WERI-Rb-1 (cell line): ENCODE data around the gene ARAP3.
A peak's percentile ranks its signal among the peaks of the same experiment; 100 is the strongest.

Source experiments
- DNase-seq: peaks from one replicate; pipeline ENCODE4 v3.0.0-alpha.2; 2020
- H3K27ac ChIP-seq: fragments of 250-450 bp; sonication (Bioruptor Pico); 2 replicates; pipeline ENCODE4 v1.5.1; 2020; ENCODE audit warnings: mild to moderate bottlenecking, moderate library complexity
- H3K27me3 ChIP-seq: fragments of 250-450 bp; sonication (Bioruptor Pico); 2 replicates; pipeline ENCODE4 v1.5.1; 2021; ENCODE audit warnings: mild to moderate bottlenecking, low read depth, moderate library complexity; ENCODE audit not compliant: insufficient read depth, severe bottlenecking
- H3K36me3 ChIP-seq: fragments of 250-450 bp; sonication (Bioruptor Pico); 2 replicates; pipeline ENCODE4 v1.5.1; 2020; ENCODE audit warnings: mild to moderate bottlenecking, moderate library complexity
- H3K4me3 ChIP-seq: 2 replicates; pipeline ENCODE4 v1.5.1; 2011; ENCODE audit warnings: low read depth, mild to moderate bottlenecking, control low read depth, low read length
- H3K9me3 ChIP-seq: fragments of 250-450 bp; sonication (Bioruptor Pico); 2 replicates; pipeline ENCODE4 v1.5.1; 2021; ENCODE audit warnings: mild to moderate bottlenecking, moderate library complexity; ENCODE audit not compliant: severe bottlenecking
- TF ChIP-seq, protein P1 (sequence below): IDR thresholded peaks from 2 replicates; pipeline ENCODE4 v1.5.1; 2011; ENCODE audit warnings: low read depth, mild to moderate bottlenecking, control low read depth, inconsistent platforms, low read length

Gene ARAP3

GRCh38 chr5:141681295-141681694 is 735 bp downstream of the ARAP3 start:
- DNase-seq, result no peak
- no peaks in the 10 kb centered on the region for H3K36me3 ChIP-seq
- peak overlapping the region; percentile 49 for H3K27ac ChIP-seq
- H3K9me3 ChIP-seq, result no peaks in the 10 kb centered on the region
- TF ChIP-seq, protein P1, sequence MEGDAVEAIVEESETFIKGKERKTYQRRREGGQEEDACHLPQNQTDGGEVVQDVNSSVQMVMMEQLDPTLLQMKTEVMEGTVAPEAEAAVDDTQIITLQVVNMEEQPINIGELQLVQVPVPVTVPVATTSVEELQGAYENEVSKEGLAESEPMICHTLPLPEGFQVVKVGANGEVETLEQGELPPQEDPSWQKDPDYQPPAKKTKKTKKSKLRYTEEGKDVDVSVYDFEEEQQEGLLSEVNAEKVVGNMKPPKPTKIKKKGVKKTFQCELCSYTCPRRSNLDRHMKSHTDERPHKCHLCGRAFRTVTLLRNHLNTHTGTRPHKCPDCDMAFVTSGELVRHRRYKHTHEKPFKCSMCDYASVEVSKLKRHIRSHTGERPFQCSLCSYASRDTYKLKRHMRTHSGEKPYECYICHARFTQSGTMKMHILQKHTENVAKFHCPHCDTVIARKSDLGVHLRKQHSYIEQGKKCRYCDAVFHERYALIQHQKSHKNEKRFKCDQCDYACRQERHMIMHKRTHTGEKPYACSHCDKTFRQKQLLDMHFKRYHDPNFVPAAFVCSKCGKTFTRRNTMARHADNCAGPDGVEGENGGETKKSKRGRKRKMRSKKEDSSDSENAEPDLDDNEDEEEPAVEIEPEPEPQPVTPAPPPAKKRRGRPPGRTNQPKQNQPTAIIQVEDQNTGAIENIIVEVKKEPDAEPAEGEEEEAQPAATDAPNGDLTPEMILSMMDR, result no peak
- H3K27me3 ChIP-seq, result no peaks in the 10 kb centered on the region
- peak overlapping the region; percentile 51 for H3K4me3 ChIP-seq

GRCh38 chr5:141680751-141681201 is 1.3 kb downstream of the ARAP3 start:
- no peaks in the 10 kb centered on the region for H3K27me3 ChIP-seq
- no peaks in the 10 kb centered on the region for H3K36me3 ChIP-seq
- TF ChIP-seq, protein P1, result no peak
- H3K9me3 ChIP-seq, result no peaks in the 10 kb centered on the region
- peak; percentile 72 for DNase-seq
- H3K27ac ChIP-seq, result peak overlapping the region; percentile 49
- H3K4me3 ChIP-seq, result peak overlapping the region; percentile 51

DNA sequence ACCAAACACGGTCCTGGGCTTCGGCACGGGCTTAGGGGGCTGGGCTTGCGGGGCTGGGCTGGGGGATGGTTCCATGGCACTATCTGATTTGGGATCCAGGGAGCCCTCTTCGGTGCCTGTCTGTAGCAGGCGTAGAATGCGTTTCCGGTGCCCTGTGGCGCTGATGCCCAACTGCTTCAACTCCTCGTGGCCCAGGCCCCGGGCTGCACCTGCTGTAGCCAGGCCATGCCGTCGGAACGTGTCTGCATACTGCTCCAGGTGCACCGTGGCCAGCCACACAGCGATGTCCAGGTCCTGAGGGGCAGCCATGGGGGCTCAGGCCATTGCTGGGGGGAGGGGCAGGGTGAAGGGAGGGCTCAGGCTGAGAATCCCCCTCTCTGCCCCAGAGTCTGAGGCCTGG is 1.9 kb downstream of the ARAP3 start:
- Histone ChIP-seq H3K27ac (no peak overlapping the region), H3K36me3 (no peaks in the 10 kb centered on the region), H3K27me3 (no peaks in the 10 kb centered on the region), H3K9me3 (no peaks in the 10 kb centered on the region), H3K4me3 (no peak overlapping the region)
- TF ChIP-seq, protein P1, result no peak
- DNase-seq, result no peak

DNA sequence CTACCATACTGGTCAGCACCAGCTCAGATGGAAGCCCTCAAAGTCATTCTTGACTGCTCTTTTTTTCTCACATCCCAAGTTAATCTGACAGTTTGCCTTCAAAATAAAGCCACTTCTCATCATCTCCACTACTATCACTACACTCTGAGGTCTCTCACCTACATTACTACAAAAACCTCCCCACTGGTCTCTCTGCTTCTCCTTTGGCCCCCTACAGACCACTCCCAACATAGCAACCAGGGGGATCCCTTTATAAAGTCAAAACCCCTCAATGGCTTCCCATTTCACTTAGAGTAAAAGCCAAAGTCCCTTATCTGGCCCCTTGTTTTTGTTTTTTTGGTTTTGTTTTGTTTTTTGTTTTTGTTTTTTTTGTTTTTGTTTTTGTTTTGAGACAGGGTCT is 4.6 kb downstream of the ARAP3 start:
- DNase-seq, result peak; percentile 44

DNA sequence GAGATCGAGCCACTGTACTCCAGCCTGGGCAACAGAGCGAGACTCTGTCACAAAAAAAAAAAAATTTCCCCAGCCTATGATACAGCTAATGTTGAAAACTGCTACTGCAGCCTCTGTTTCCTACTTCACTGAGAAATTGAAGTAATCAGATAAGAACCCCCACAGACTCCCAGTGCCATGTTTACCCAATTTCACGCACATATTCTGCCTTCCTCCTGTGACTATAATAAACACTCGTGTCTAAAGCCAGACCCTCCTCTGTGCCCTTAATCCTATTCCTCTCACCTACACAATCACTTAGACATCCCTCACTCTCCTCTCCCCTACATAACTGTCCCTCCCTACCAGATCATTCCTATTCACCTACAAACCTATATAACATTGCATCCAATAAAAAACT is 6.4 kb downstream of the ARAP3 start:
- no peaks in the 10 kb centered on the region for H3K9me3 ChIP-seq
- DNase-seq, result no peak
- no peak overlapping the region for H3K4me3 ChIP-seq
- TF ChIP-seq, protein P1, result no peak
- no peaks in the 10 kb centered on the region for H3K27me3 ChIP-seq
- no peak overlapping the region for H3K27ac ChIP-seq
- no peaks in the 10 kb centered on the region for H3K36me3 ChIP-seq

More for the DNA sequence above, 4.6 kb downstream of the ARAP3 start:
- H3K4me3 ChIP-seq, result no peak overlapping the region
- TF ChIP-seq, protein P1, result peak; percentile 21; the same call in 1 of the 2 replicates
- no peaks in the 10 kb centered on the region for H3K27me3 ChIP-seq
- H3K36me3 ChIP-seq, result no peaks in the 10 kb centered on the region
- H3K27ac ChIP-seq, result no peak overlapping the region
- H3K9me3 ChIP-seq, result no peaks in the 10 kb centered on the region

- TF ChIP-seq, protein P1, result no peak
- Histone ChIP-seq H3K27ac (no peak overlapping the region), H3K36me3 (no peaks in the 10 kb centered on the region), H3K9me3 (no peaks in the 10 kb centered on the region), H3K27me3 (no peaks in the 10 kb centered on the region), H3K4me3 (no peak overlapping the region)
- no peak for DNase-seq
These were observed 7.3 kb downstream of the ARAP3 start for GRCh38 chr5:141674747-141675146.
